ENCODE results near the gene NDUFAF5.
A peak's percentile ranks its signal among the peaks of the same experiment; 100 is the strongest.

NDUFAF5 gene

DNA sequence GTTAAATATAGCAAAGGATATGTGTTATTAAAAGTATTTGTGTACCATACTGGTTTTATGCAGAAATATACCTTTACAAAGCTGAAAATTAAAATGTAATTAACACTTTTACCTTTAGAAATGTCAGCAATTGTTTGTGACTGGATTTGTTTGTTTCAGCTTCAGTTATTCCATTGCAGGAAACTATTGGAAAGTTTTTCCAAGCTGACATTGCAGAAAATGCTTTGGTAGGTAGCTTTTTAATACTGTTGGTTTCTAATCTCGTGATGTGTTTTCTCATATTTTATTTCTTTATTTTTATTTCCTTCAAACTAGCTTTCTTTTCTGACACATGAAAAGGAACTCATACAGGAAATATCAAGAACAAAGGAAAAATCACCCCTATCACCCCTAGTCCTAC lies 8.2 kb downstream of the NDUFAF5 start:
- TF ChIP-seq, protein P1, sequence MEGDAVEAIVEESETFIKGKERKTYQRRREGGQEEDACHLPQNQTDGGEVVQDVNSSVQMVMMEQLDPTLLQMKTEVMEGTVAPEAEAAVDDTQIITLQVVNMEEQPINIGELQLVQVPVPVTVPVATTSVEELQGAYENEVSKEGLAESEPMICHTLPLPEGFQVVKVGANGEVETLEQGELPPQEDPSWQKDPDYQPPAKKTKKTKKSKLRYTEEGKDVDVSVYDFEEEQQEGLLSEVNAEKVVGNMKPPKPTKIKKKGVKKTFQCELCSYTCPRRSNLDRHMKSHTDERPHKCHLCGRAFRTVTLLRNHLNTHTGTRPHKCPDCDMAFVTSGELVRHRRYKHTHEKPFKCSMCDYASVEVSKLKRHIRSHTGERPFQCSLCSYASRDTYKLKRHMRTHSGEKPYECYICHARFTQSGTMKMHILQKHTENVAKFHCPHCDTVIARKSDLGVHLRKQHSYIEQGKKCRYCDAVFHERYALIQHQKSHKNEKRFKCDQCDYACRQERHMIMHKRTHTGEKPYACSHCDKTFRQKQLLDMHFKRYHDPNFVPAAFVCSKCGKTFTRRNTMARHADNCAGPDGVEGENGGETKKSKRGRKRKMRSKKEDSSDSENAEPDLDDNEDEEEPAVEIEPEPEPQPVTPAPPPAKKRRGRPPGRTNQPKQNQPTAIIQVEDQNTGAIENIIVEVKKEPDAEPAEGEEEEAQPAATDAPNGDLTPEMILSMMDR (conservative IDR thresholded peaks at IDR 0.05), result no peak
- H3K27ac ChIP-seq, result no peak overlapping the region

DNA sequence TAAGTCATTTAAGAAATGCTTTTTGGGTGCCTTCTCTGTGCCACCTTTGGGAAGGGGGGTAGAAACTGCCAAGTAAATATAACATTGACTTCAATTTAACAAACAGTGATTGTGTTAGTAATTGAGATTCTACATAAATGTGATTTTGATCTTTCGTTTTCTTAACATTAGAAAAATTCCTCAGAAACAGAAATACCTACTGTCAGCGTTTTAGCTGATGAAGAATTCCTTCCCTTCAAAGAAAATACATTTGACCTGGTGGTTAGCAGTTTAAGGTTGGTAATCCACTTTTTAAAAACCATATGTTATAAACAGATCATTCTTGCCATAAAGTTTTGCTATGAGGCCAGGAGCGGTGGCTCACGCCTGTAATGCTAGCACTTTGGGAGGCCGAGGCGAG lies 9.8 kb downstream of the NDUFAF5 start:
- TF ChIP-seq, protein P1 (conservative IDR thresholded peaks at IDR 0.05), result no peak
- no peak overlapping the region for H3K27ac ChIP-seq

- H3K27ac ChIP-seq, result no peak overlapping the region
- TF ChIP-seq, protein P1 (conservative IDR thresholded peaks at IDR 0.05), result no peak
Measured at GRCh38 chr20:13799040-13799439, 14.2 kb downstream of the NDUFAF5 start.

- peak overlapping the region; percentile 50 for H3K27ac ChIP-seq
- TF ChIP-seq, protein P1 (conservative IDR thresholded peaks at IDR 0.05), result no peak
Measured at GRCh38 chr20:13799974-13800373, 15.1 kb downstream of the NDUFAF5 start.

DNA sequence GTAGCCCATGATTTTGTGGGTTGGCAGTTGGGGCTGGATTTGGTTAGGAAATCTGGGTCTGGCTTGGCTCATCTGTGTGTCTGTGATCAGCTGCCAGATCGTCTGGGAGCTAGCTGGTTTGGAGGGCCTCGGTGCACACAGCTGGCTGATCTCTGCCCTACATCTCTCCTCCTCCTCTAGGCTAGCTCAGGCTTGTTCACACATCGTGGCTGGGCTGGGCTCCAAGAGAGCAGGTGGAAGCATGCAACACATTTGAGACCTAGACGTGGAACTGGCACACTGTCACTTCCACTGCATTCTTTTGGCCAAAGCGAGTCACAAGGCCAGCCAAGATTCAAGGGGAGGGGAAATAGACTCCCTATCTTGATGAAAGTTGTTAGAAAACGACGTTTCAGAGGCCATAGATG lies 15.9 kb downstream of the NDUFAF5 start:
- H3K27ac ChIP-seq, result peak overlapping the region; percentile 50
- TF ChIP-seq, protein P1 (conservative IDR thresholded peaks at IDR 0.05), result no peak

DNA sequence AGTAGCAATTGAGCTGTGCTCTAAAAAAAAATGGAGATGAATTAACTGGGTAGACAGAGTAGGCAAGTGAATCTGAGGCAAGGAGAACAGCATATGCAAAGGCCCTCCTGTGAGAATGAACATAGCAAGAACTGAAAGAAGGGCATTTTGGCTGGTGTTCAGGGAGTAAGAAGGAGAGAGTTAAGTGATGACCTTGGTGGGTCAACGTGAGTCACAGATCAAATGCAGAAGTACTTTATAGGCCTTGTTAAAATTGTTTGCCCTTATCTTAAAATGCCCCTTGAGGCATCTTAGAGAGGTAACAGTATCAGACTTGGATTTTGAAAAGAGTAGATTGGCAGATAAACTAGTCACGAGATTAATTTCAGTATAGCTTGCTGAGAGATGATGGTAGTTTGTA lies 24.5 kb downstream of the NDUFAF5 start:
- H3K27ac ChIP-seq, result no peak overlapping the region
- TF ChIP-seq, protein P1 (conservative IDR thresholded peaks at IDR 0.05), result no peak

- no peak overlapping the region for H3K27ac ChIP-seq
- TF ChIP-seq, protein P1 (conservative IDR thresholded peaks at IDR 0.05), result no peak
Measured at GRCh38 chr20:13809855-13810254, 25.0 kb downstream of the NDUFAF5 start.

DNA sequence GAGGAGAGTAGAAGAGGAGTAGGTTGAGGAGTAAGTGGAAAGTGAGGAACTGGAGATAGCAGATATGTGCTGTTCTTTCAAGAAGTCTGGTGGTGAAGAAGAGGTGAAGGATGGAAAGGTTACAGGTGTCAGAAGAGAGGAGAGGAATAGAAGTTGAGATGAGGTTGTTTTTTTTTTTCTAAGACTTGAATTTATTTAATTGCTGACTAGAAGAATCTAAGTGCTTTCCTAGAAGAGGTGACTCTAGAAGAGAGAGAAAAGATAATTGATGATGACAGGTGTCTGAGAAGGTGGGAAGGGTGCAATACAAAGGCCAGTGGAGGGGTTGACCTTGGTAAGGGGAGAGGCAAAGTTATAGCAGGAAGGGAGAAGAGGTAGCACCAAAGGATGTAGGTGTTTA lies 25.6 kb downstream of the NDUFAF5 start:
- no peak overlapping the region for H3K27ac ChIP-seq
- TF ChIP-seq, protein P1 (conservative IDR thresholded peaks at IDR 0.05), result no peak
